Effector memory CD8-positive, alpha-beta T cell (primary cell): ENCODE measurements around the gene ZBTB5.

Experiments
- ATAC-seq: fragments of 150-1000 bp; cut with Tn5 transposase; replicated peaks from 2 replicates; pipeline ENCODE4 v1.10.0; 2021; ENCODE audit warnings: mild to moderate bottlenecking, moderate library complexity
- DNase-seq, 3 experiments: peaks; one replicate each; pipeline ENCODE4 v3.0.0; 2021
- H3K27ac Mint-ChIP-seq, 2 donors: one replicate each; pipeline ENCODE4 v1.8.0; 2022; ENCODE audit warnings: mild to moderate bottlenecking in 2 of 2, mixed read lengths in 2 of 2, moderate library complexity in 2 of 2
- H3K27me3 Mint-ChIP-seq, 2 donors: one replicate each; pipeline ENCODE4 v1.8.0; 2022; ENCODE audit warnings: mixed read lengths in 2 of 2
- H3K36me3 Mint-ChIP-seq: one replicate; pipeline ENCODE4 v1.8.0; 2022; ENCODE audit warnings: mild to moderate bottlenecking, moderate library complexity, mixed read lengths; ENCODE audit not compliant: insufficient read depth
- H3K4me1 Mint-ChIP-seq, 2 donors: one replicate each; pipeline ENCODE4 v1.8.0; 2022; ENCODE audit warnings: low read depth in 2 of 2, mixed read lengths in 2 of 2
- H3K4me3 Mint-ChIP-seq, 2 donors: one replicate each; pipeline ENCODE4 v1.8.0; 2022; ENCODE audit warnings: mild to moderate bottlenecking in 2 of 2, mixed read lengths in 2 of 2, moderate library complexity in 2 of 2
- H3K9me3 Mint-ChIP-seq, 2 donors: one replicate each; pipeline ENCODE4 v1.8.0; 2022; ENCODE audit warnings: mixed read lengths in 2 of 2

The ZBTB5 gene

GRCh38 chr9:37455884-37456647 is 9.2 kb downstream of the ZBTB5 start:
- Mint-ChIP-seq H3K27ac (peak overlapping the region in 1 of 2 donors; percentile 56), H3K36me3 (peaks cover 9% of the 10 kb centered on the region), H3K27me3 (no peaks in the 10 kb centered on the region), H3K4me1 (peaks cover 27 to 31% of the 10 kb centered on the region in 2 donors), H3K4me3 (no peak overlapping the region), H3K9me3 (no peaks in the 10 kb centered on the region)
- DNase-seq (no peak), ATAC-seq (no peak)

GRCh38 chr9:37454238-37454637 is 11.0 kb downstream of the ZBTB5 start:
- Mint-ChIP-seq H3K9me3 (no peaks in the 10 kb centered on the region), H3K27me3 (no peaks in the 10 kb centered on the region), H3K4me1 (peaks cover 28 to 30% of the 10 kb centered on the region in 2 donors), H3K27ac (peak overlapping the region; percentile 1 to 44), H3K4me3 (no peak overlapping the region), H3K36me3 (peaks cover 11% of the 10 kb centered on the region)
- DNase-seq: no peak
- no peak for ATAC-seq

GRCh38 chr9:37453827-37454226 is 11.4 kb downstream of the ZBTB5 start:
- Mint-ChIP-seq H3K4me1 (peaks cover 28 to 30% of the 10 kb centered on the region in 2 donors), H3K27ac (peak overlapping the region; percentile 1 to 44), H3K27me3 (no peaks in the 10 kb centered on the region), H3K36me3 (peaks cover 10% of the 10 kb centered on the region), H3K9me3 (no peaks in the 10 kb centered on the region), H3K4me3 (no peak overlapping the region)
- ATAC-seq (no peak), DNase-seq (no peak)

- Mint-ChIP-seq H3K4me3 (no peak overlapping the region), H3K27me3 (no peaks in the 10 kb centered on the region), H3K27ac (peak overlapping the region; percentile 3 to 44), H3K9me3 (no peaks in the 10 kb centered on the region), H3K36me3 (peaks cover 10% of the 10 kb centered on the region), H3K4me1 (peaks cover 27 to 30% of the 10 kb centered on the region in 2 donors)
- ATAC-seq: no peak
- DNase-seq: no peak
These were observed 12.6 kb downstream of the ZBTB5 start for GRCh38 chr9:37452611-37453010.

GRCh38 chr9:37451628-37452027 is 13.6 kb downstream of the ZBTB5 start:
- Mint-ChIP-seq H3K27me3 (no peaks in the 10 kb centered on the region), H3K36me3 (peaks cover 7% of the 10 kb centered on the region), H3K4me1 (peaks cover 27 to 28% of the 10 kb centered on the region in 2 donors), H3K9me3 (no peaks in the 10 kb centered on the region), H3K27ac (peak overlapping the region in 1 of 2 donors; percentile 3), H3K4me3 (no peak overlapping the region)
- no peak for ATAC-seq
- no peak for DNase-seq

GRCh38 chr9:37449862-37450632 is 15.2 kb downstream of the ZBTB5 start:
- Mint-ChIP-seq H3K27ac (no peak overlapping the region), H3K36me3 (peaks cover 5% of the 10 kb centered on the region), H3K4me1 (peaks cover 25 to 32% of the 10 kb centered on the region in 2 donors), H3K9me3 (no peaks in the 10 kb centered on the region), H3K27me3 (no peaks in the 10 kb centered on the region), H3K4me3 (no peak overlapping the region)
- ATAC-seq (no peak), DNase-seq (no peak)

- Mint-ChIP-seq H3K4me1 (peaks cover 10 to 12% of the 10 kb centered on the region in 2 donors), H3K27ac (peak overlapping the region in 1 of 2 donors; percentile 39), H3K9me3 (no peaks in the 10 kb centered on the region), H3K36me3 (peaks cover 15% of the 10 kb centered on the region), H3K4me3 (no peak overlapping the region), H3K27me3 (no peaks in the 10 kb centered on the region)
- ATAC-seq: no peak
- no peak for DNase-seq
These were observed 18.1 kb downstream of the ZBTB5 start for GRCh38 chr9:37447111-37447510.

GRCh38 chr9:37446401-37446800 is 18.8 kb downstream of the ZBTB5 start:
- Mint-ChIP-seq H3K27me3 (no peaks in the 10 kb centered on the region), H3K36me3 (peaks cover 22% of the 10 kb centered on the region), H3K9me3 (no peaks in the 10 kb centered on the region), H3K27ac (peak overlapping the region in 1 of 2 donors; percentile 39), H3K4me3 (no peak overlapping the region), H3K4me1 (peaks cover 10 to 14% of the 10 kb centered on the region in 2 donors)
- DNase-seq (no peak), ATAC-seq (no peak)

GRCh38 chr9:37445832-37446231 is 19.4 kb downstream of the ZBTB5 start:
- Mint-ChIP-seq H3K4me3 (no peak overlapping the region), H3K36me3 (peaks cover 26% of the 10 kb centered on the region), H3K27me3 (no peaks in the 10 kb centered on the region), H3K27ac (peak overlapping the region in 1 of 2 donors; percentile 71), H3K9me3 (no peaks in the 10 kb centered on the region), H3K4me1 (peaks cover 8 to 14% of the 10 kb centered on the region in 2 donors)
- no peak for DNase-seq
- ATAC-seq: no peak

GRCh38 chr9:37444890-37445289 is 20.4 kb downstream of the ZBTB5 start:
- H3K27ac Mint-ChIP-seq: peak overlapping the region in 1 of 2 donors; percentile 71
- H3K9me3 Mint-ChIP-seq: no peaks in the 10 kb centered on the region
- DNase-seq (no peak), ATAC-seq (no peak)
- peaks cover 35% of the 10 kb centered on the region for H3K36me3 Mint-ChIP-seq
- H3K4me1 Mint-ChIP-seq: peaks cover 7 to 14% of the 10 kb centered on the region in 2 donors
- H3K4me3 Mint-ChIP-seq: no peak overlapping the region
- no peaks in the 10 kb centered on the region for H3K27me3 Mint-ChIP-seq

- Mint-ChIP-seq H3K4me1 (peaks cover 7 to 17% of the 10 kb centered on the region in 2 donors), H3K27me3 (no peaks in the 10 kb centered on the region), H3K9me3 (no peaks in the 10 kb centered on the region), H3K27ac (peak overlapping the region; percentile 54 to 67), H3K36me3 (peaks cover 31% of the 10 kb centered on the region), H3K4me3 (no peak overlapping the region)
- no peak for DNase-seq
- no peak for ATAC-seq
These were observed 21.7 kb downstream of the ZBTB5 start for GRCh38 chr9:37443566-37443965.

GRCh38 chr9:37442556-37442955 is 22.7 kb downstream of the ZBTB5 start:
- Mint-ChIP-seq H3K27me3 (no peaks in the 10 kb centered on the region), H3K4me1 (peaks cover 7 to 17% of the 10 kb centered on the region in 2 donors), H3K4me3 (no peak overlapping the region), H3K27ac (no peak overlapping the region), H3K9me3 (no peaks in the 10 kb centered on the region), H3K36me3 (peaks cover 31% of the 10 kb centered on the region)
- DNase-seq (no peak), ATAC-seq (no peak)

GRCh38 chr9:37441776-37442370 is 23.4 kb downstream of the ZBTB5 start:
- DNase-seq (no peak), ATAC-seq (no peak)
- Mint-ChIP-seq H3K27me3 (no peaks in the 10 kb centered on the region), H3K4me3 (no peak overlapping the region), H3K4me1 (peaks cover 6 to 19% of the 10 kb centered on the region in 2 donors), H3K27ac (peak overlapping the region in 1 of 2 donors; percentile 75), H3K36me3 (peaks cover 31% of the 10 kb centered on the region), H3K9me3 (no peaks in the 10 kb centered on the region)
